AG04450 (cell line): ENCODE measurements around the gene GLT8D1. TPM values are rescaled to one million over a fixed set of nuclear protein-coding genes. Genes with fewer than 3 reads are reported as not detected.

Experiments
- CTCF ChIA-PET: fragments of 300-600, 350-600 bp; formaldehyde crosslinking; extraction: SDS; loops from one replicate; lab custom pipeline; 2022; ENCODE audit warnings: antibody characterized with exemption, inconsistent platforms; lab: Charles Lee
- POLR2A ChIA-PET: fragments of 350-600 bp; formaldehyde crosslinking; extraction: SDS; loops from one replicate; lab custom pipeline; 2021; ENCODE audit warnings: antibody characterized with exemption, inconsistent platforms; lab: Yijun Ruan, JAX
- DNase-seq: peaks from one replicate; pipeline ENCODE4 v3.0.0-alpha.2; 2011; ENCODE audit warnings: low read depth, low spot score
- H3K27ac ChIP-seq: one replicate; pipeline ENCODE4 v1.5.1; 2012; ENCODE audit warnings: low read depth, low read length, control low read depth
- H3K27me3 ChIP-seq: one replicate; pipeline ENCODE4 v1.6.0; 2012; ENCODE audit warnings: low read length; ENCODE audit not compliant: control insufficient read depth, insufficient read depth
- H3K4me3 ChIP-seq: 2 replicates; pipeline ENCODE4 v1.5.1; 2011; ENCODE audit warnings: mild to moderate bottlenecking, low read depth, low read length, control low read depth
- H3K9me3 ChIP-seq: 2 replicates; pipeline ENCODE4 v1.5.1; 2012; ENCODE audit warnings: low read length; ENCODE audit not compliant: control insufficient read depth, insufficient read depth
- polyA plus RNA-seq: library from polyadenylated mRNA; depleted of rRNA; stranded (reverse); fragments of >200 nt; gene quantifications from 2 replicates; pipeline ENCODE4 v1.2.3, GENCODE V29; 2011
- TF ChIP-seq, protein P1 (sequence below): IDR thresholded peaks from 2 replicates; pipeline ENCODE4 v1.5.1; 2011; ENCODE audit warnings: low read depth, low read length, control low read depth, inconsistent platforms

Gene GLT8D1
- polyA plus RNA-seq, 1 experiment, result 147 TPM

DNA sequence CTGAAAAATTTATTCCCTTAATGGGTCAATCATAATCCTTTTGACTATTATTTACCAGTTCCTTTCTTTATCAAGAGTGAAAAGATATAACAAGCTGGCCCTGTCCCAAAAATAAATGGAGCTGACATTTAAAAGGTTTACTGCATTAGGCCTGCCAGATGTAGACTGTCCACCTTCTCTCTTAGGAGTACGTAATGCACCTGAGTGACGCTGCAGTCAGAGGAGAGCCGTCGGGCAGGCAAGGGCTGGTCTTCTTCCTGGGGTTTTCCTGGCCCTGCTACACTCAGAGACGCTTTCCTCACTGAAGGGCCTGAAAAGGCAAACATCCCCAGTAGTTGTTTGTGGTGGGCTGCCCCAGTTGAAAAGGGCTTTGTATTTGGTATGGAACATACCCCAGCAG, 37.6 kb upstream of the GLT8D1 start:
- H3K9me3 ChIP-seq, result no peaks in the 10 kb centered on the region
- ChIA-PET POLR2A (no interaction called here), CTCF (interaction anchor here (0.7 to 1.5 kb wide), 7 partner anchors 32 to 329 kb away, joined by 3 to 5 read pairs (median 4); no protein-coding TSS in a partner anchor)
- TF ChIP-seq, protein P1, sequence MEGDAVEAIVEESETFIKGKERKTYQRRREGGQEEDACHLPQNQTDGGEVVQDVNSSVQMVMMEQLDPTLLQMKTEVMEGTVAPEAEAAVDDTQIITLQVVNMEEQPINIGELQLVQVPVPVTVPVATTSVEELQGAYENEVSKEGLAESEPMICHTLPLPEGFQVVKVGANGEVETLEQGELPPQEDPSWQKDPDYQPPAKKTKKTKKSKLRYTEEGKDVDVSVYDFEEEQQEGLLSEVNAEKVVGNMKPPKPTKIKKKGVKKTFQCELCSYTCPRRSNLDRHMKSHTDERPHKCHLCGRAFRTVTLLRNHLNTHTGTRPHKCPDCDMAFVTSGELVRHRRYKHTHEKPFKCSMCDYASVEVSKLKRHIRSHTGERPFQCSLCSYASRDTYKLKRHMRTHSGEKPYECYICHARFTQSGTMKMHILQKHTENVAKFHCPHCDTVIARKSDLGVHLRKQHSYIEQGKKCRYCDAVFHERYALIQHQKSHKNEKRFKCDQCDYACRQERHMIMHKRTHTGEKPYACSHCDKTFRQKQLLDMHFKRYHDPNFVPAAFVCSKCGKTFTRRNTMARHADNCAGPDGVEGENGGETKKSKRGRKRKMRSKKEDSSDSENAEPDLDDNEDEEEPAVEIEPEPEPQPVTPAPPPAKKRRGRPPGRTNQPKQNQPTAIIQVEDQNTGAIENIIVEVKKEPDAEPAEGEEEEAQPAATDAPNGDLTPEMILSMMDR, result no peak
- DNase-seq, result no peak
- no peak overlapping the region for H3K4me3 ChIP-seq
- no peak overlapping the region for H3K27ac ChIP-seq
- no peaks in the 10 kb centered on the region for H3K27me3 ChIP-seq

DNA sequence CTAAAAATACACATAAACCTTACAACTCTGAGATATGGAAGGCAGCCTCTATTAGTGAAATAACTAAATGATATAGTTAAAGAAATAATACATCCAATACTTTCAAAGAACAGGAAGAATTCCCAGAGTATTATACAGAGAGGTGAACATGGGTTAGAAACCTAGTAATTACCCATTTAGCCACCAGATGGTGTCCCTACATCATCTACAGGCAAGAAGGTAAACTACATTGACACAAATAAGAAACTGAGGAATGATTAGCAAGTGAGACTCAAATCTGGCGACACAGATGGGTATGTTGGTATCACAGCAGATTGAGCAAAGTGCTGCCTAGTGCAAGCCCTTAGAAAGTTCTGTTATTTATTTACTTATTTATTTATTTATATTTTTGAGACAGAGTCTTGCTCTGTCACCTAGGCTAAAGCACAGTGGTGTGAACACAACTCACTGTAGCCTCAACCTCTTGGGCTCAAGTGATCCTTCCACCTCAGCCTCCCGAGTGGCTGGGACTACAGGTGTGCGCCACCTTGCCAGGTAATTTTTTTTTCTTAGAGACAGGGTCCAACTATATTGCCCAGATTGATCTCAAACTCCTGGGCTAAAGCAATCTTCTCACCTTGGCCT, 36.9 kb upstream of the GLT8D1 start:
- ChIA-PET POLR2A (no interaction called here), CTCF (interaction anchor here (0.6 to 3.6 kb wide), 12 partner anchors 18 to 427 kb away, joined by 3 to 23 read pairs (median 4); no protein-coding TSS in a partner anchor)
- no peaks in the 10 kb centered on the region for H3K27me3 ChIP-seq
- TF ChIP-seq, protein P1, result peak; percentile 71
- H3K27ac ChIP-seq, result no peak overlapping the region
- DNase-seq, result no peak
- no peak overlapping the region for H3K4me3 ChIP-seq
- no peaks in the 10 kb centered on the region for H3K9me3 ChIP-seq

DNA sequence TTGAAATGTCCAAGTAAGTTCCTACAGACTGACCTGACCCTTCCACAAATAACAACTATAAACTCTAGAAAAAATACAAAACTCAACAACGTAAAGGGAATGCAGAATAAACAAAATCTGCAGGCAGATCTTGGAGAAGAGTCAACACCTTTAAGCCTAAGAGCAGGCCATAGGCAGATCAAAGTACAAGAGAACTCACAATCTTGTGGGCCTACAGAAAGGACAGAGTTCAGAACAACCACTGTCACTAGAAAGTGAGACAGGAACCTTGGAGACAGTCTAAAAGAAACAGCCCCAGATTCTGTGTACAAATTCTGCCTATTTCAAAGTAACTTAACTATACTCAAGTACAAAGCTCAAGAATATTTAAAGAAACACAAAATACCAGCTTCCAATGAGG, 34.1 kb upstream of the GLT8D1 start:
- ChIA-PET POLR2A (no interaction called here), CTCF (interaction anchor here (2.6 to 3.6 kb wide), 2 partner anchors 195 to 247 kb away, joined by 17 to 23 read pairs; no protein-coding TSS in a partner anchor)
- H3K4me3 ChIP-seq, result no peak overlapping the region
- no peak for DNase-seq
- no peak overlapping the region for H3K27ac ChIP-seq
- TF ChIP-seq, protein P1, result no peak
- no peaks in the 10 kb centered on the region for H3K27me3 ChIP-seq
- no peaks in the 10 kb centered on the region for H3K9me3 ChIP-seq

DNA sequence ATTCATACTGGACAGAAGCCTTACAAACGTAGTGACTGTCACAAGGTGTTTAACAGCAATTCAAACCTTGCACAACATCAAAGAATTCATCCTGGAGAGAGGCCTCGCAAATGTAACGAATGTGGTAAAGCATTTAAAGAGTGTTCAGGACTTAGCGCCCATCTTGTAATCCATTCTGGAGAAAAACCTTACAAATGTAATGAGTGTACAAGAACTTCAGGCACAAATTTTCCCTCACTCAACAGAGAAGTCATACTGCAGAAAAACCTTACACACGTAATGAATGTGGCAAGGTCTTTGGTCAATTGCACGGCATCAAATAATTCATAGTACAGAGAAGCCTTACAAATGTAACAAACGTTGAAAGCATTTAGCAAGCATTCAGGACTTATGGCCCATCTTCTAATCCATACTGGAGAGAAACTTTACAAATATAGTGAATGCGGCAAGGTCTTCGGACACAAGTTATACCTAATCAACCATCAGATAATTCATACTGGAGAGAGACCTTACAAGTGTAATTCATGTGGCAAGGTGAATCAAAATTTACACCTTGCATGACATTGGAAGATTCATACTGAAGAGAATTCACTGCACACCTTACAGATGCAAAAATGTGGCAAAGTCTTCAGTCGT, 27.8 kb upstream of the GLT8D1 start:
- Histone ChIP-seq H3K27ac (no peak overlapping the region), H3K9me3 (peaks cover 14% of the 10 kb centered on the region), H3K4me3 (no peak overlapping the region), H3K27me3 (no peaks in the 10 kb centered on the region)
- CTCF ChIA-PET, result no interaction called here
- POLR2A ChIA-PET, result no interaction called here
- TF ChIP-seq, protein P1, result no peak
- DNase-seq, result no peak

DNA sequence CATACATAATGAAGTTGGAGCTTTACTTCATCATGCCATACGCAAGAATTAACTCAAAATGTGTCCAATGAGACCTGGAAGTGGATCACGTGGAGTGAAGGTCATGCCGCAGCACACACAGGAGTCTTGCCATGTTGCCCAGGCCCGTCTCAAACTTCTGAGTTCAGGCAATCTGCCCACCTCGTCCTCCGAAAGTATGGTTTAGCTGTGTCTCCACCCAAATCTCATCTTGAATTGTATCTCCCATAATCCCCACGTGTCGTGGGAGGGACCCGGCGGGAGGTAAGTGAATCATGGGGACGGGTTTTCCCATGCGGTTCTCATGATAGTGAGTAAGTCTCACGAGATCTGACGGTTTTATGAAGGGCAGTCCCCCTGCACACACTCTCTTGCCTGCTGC, 26.0 kb upstream of the GLT8D1 start:
- no peak for DNase-seq
- H3K9me3 ChIP-seq, result peaks cover 14% of the 10 kb centered on the region
- no peaks in the 10 kb centered on the region for H3K27me3 ChIP-seq
- ChIA-PET POLR2A (no interaction called here), CTCF (no interaction called here)
- no peak overlapping the region for H3K27ac ChIP-seq
- H3K4me3 ChIP-seq, result no peak overlapping the region
- TF ChIP-seq, protein P1, result no peak
